Prostate gland (tissue), 2 donors: Measurements from ENCODE around the gene SMTN.

Source experiments
- CTCF ChIP-seq, 4 experiments: fragments of 200-600 bp in 2 of 4; fragments of 450-650 bp in 2 of 4; sonication (generic) in 2 of 4; IDR thresholded peaks; 1 replicate in 3 of 4; 2 replicates in 1 of 4; pipeline ENCODE4 v1.5.1; 2016 to 2019; ENCODE audit warnings: antibody characterized with exemption in 4 of 4, mild to moderate bottlenecking in 2 of 4, moderate library complexity in 2 of 4
- POLR2A ChIP-seq: fragments of 450-650 bp; IDR thresholded peaks from one replicate; pipeline ENCODE4 v1.6.1; 2016; ENCODE audit warnings: antibody characterized with exemption, mild to moderate bottlenecking

GRCh38 chr22:31151872-31152271, 70.8 kb downstream of the SMTN start:
- TF ChIP-seq CTCF (IDR thresholded peaks at IDR 0.05) (no peak), POLR2A (no peak)
